Glomerular visceral epithelial cell (primary cell): ENCODE data around the gene SLC6A20.

ENCODE experiments used
- DNase-seq: peaks from one replicate; pipeline ENCODE4 v3.0.0-alpha.2; 2016; ENCODE audit errors: extremely low spot score

SLC6A20 gene

DNA sequence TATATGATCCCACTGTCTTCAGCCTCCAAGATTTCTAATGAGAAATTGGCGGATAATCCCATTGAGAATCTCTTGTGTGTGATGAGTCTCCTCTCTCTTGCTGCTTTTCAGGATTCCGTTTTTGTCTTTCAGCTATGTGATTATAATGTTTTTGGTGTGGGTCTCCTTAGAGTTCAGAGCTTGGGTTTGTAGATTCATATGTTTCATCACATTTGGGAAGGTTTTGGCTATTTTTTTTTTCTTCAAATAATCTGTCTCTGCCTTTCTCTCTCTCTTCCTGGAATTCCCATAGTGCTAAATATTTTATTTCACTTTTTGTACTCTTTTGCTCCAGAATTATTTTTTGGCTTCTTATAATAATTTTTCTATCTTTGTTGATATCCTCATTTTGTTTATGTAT is 66.7 kb downstream of the SLC6A20 start:
- no peak for DNase-seq

DNA sequence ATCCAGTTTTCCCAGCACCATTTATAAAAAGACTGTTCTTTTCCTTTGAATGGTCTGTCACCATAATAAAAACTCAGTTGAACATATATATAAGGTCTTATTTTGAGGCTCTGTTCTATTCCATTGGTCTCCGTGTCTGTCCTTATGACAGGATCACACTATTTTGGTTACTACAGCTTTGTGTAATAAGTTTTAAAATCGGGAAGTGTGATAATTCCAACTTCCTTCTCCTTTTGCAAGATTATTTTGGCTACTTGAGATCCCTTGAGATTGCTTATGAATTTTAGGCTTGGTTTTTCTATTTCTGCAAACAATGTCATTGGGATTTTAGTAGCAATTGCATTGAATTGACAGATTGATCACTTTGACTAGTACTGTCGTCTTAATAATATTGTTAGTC is 71.4 kb downstream of the SLC6A20 start:
- DNase-seq, result no peak

- no peak for DNase-seq
Measured at GRCh38 chr3:45719655-45720487, 76.5 kb downstream of the SLC6A20 start.

GRCh38 chr3:45716790-45717336 is 79.5 kb downstream of the SLC6A20 start:
- no peak for DNase-seq

DNA sequence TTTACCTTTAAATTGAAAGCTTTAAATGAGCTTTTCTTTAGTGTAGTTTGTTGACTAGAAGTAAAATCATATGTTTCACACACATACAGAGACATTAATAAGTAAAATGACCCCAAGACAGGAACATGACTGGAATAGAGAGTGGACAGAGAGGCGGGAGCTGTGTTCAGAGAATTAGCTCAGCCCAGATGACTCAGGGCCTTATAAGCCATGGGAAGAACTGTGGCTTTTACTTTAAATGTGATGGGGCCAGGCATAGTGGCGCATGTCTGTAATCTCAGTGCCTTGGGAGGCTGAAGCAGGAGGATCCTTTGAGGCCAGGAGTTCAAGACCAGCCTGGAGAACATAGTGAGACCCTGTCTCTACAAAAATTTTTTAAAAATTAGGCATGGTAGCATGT is 80.4 kb downstream of the SLC6A20 start:
- no peak for DNase-seq

DNA sequence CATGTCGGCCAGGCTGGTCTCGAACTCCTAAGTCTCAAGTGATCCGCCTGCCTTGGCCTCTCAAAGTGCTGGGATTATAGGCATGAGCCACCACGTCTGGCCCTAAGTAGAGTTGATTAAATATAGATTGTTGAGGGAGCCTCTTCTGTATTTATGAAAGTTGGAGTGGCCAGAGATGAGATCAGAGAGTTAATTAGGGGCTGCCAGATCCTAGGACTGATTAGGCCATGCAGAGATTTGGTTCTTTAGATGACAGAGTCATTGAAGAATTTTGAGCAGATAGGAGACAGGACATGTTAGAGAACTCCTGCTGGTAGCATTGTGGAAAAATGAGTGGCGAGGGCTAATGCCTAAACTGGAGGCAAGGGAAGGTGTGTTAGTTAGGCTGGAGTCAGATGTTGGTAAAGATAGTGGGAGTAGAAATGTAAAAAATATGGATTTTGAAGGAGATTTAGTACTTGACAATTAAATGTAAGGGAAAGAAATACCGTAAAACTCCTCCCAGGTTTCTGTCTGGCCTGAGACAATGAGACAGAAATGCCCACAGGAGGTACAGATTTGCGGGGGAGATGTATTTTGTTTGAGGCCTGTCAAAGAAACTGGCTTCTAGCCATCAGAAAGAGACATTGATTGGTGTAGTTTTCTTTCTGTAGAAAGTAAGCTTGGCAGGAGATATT is 83.8 kb downstream of the SLC6A20 start:
- no peak for DNase-seq

DNA sequence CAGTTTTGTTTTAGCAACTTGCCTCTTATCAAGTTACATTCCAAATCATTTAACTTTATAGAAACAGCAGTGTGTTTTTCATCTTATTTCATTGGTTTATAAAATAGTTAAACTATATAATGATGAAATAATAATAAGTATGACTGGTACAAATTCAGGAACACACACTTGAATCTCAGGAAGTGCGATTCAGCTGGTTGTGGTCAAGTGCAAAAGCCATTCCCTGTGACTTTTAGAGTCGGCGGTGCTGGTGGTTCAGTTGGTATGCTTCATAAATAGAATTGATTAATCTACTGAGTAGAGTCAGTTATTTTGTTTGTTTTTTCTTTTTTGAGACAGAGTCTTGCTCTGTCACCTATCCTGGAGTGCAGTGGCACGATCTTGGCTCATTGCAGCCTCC is 84.4 kb downstream of the SLC6A20 start:
- no peak for DNase-seq

DNA sequence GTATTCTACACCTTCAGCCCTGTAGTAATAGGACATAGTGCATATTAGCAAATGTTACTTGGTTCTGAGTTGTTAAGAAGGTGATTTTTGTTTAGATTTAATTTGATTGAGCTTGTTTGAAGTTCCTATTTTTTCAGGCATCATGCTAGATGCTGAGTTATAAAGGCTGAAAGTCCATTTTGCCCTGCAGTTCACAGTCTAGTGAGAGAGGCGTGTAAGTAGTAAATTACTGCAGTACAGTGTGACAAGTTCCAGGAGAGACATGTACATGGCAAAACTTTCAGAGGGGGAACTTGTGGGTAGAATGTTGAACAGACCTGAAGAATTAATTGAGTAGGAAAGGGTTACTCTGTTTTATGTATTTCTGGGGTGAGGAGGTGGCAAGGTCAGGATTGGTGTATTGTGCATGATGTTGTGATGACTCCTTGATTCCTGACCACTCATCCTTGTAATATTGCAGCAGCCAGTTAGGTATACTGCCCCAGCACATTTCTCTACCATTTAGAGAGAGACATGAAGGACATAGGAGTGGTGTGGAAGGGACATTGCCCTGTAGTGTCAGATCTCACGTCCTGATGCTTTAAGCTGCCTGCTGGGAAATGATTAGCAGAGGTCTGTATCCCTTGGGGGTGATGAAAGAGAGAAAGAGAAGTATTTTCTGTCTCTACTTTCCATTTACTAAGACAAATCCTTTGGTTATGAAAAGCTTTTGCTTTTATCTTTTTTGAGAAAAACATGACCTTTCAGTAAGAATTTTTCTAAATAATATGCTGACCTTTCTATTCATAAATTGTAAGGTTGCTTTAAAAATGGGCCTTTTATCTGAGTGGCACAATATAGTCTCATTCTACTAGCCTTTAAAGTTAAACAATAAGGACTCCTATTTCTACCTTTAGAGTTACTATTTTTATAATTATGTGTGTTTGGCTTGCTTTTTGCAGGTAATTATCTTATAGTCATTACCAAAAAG is 90.2 kb downstream of the SLC6A20 start:
- no peak for DNase-seq
